HL-60/S4 treated with phorbol 12-myristate 13-acetate at 8.2 ng/mL for 4 days and 3 days (cell line): ENCODE data around the gene CBX8.

Experiments
- in situ Hi-C: fragments of 300-500 bp; cut with MboI; formaldehyde crosslinking; loops from 2 replicates; pipeline ENCODE4 v1.15.0; 2022; ENCODE audit warnings: low sequenced_read_pairs

Gene CBX8

DNA sequence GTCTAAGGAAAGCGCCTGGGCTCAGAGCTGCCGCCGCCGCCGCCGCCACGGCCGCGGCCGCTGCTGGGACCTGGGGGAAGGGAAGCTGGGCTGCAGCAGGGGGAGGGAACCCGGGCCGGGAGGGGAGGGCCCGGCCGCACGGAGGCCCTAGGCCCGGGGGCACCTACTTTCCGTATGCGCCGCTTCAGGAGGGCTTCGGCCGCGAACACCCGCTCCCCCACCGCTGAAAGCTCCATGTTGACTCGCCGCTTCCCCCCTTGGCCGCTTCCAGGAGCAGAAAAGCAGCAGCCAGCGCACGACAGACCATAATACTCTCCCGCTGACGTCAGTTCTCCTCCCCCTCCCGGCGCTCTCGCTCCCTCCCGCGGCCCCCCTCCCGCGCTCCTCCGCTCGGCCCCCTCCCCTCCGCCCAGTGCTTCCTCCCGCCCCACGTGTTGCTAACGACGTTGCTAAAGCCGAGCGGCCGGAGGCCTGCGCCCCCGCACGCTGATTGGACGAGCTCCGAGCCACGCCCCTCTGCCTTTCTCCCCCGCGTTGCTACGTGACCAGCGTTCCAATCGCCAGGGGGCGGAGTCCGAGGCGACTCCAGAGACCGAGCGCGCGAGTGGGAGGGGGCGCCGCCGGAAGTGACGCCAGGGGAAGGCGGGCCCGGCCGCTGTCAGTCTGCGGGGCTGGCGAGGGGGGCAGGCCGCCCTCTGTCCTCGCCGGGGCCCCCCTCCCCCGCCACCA is at the start of gene CBX8:
CBX8 (minus strand) TSS at position 315 of the 729 bp plus-strand sequence; CDS start at position 236, 79 bp downstream.
- in situ Hi-C loops: no loop called here

DNA sequence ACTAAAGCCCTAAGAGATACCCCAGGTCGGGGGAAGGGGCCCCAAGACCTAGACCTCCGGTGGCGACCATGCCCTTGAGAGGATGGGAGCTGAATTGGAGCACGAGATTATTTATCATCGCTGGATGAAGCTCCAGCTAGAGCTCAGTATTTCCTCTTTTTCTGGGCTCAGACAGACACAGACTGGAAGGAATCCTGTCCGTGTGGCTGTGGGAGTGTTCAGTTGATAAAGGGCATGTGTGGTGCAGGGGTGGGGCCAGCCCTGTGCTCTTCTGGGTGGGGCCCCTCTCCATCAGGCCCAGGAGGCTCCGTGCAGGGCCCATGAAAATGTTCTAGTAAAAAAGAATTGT is 48.7 kb upstream of the CBX8 start:
- in situ Hi-C loops: no loop called here

DNA sequence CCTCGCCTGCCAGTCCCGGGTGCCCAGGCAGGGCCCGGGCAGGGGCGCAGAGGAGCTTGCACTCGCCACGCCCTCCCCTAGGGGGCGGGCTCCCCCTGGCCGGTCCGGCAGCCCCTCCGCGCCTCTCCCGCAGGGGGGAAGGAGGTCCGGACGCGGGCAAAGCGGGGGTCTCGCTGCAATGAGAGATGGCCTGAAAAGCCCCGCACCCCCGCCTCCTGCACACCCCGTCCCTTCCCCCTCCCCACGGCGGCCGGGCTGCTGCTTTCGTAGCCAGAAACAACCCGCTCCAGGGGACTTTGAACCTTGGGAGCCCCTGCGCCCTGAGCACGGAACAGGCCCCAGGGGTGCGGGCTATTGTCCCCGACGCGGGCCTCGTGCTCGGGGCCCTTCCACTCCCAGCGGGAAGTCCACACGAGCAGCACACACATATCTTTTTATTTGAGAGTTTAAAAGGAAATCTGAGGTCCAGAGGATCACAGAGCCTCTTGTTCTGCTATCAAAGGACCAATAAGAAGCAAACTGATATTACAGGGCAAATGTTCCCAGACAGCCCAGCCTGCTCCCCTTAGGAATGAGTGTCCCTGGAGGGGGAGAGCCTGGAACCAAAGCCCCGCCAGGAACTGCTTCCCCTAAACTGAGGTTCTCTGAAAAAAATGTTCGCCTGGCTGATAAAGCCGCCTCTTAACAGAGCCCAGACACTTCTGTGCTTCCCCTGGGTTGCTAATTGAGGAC is 48.2 kb upstream of the CBX8 start:
- in situ Hi-C loops: no loop called here

DNA sequence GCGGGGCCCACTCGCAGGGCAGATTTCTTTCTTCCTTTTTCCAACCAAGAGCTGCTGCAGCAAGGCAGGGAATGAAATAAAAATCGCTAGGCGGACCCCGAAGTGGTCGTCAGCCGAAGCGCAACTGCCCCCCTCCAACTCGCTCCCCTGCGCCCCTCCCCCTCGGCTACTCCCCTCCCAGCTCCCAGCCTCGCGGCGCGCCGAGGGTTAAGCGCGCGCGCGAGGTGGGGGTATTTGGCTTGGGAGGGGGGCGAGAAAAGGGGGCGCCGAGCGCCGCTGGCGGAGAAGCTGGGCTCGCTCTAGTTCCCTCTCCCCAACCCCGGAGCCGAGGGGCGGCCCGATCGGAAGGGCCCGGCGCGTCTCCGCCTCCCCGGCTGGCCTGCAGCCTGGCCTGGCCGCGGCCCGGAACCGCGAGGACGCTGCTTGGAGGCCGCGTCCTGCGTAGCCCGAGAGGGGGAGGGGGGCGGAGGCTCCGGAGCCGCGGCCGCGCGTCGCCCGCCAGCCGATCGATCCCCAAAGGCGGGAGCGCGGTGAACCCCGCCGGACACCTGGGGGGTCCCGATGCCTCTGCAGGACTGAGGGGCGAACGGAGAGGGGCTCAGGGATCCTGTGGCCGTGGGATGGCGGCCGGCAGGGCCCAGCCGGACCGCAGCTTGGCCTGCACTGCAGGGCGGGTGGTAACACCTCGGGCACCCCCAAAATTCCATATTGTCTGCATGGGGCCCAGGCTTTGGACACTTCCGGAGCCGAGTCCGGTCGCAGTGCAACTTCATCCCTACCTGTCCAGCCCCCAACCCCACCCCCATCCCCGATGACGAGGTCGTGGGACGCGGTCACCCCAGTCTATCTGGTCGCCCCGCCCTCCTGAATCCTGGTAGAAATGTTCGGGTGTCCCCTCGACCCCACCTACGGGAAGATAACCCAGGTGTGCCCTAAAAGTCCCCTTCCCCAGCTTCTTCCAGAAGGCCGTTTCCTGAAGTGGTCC is 47.2 kb upstream of the CBX8 start:
- in situ Hi-C loops: no loop called here

DNA sequence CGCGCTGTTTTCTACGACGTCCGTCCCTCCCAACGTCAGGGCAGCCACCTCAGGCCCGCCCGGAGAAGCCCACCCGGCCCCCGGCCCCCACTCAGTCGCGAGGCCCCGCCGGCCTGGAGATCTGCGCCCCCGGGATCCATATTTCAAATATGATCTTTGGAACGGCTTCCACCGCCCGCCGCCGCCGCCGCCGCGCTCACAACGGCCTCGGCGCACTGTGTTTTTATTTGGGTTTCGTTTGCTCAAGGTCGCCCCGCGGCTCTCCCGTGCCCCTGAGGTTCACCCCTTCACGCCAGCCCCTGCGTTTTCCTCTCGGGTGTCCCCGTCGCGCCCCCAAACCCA is 46.6 kb upstream of the CBX8 start:
- in situ Hi-C loops: no loop called here

DNA sequence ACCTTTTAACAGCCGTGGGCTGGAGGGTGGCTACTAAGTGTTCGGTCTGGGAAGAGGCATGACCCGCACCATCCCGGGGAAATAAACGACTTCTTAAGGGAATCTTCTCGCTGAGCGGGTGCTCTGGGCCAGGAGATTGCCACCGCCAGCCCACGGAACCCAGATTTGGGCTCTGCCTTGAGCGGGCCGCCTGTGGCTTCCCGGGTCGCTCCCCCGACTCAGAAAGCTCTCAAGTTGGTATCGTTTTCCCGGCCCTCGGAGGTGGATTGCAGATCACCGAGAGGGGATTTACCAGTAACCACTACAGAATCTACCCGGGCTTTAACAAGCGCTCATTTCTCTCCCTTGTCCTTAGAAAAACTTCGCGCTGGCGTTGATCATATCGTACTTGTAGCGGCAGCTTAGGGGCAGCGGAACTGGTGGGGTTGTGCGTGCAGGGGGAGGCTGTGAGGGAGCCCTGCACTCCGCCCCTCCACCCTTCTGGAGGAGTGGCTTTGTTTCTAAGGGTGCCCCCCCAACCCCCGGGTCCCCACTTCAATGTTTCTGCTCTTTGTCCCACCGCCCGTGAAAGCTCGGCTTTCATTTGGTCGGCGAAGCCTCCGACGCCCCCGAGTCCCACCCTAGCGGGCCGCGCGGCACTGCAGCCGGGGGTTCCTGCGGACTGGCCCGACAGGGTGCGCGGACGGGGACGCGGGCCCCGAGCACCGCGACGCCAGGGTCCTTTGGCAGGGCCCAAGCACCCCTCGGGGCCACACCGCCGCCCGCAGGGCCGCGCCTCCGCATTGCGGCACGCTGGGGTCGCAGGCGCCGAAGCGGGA is 46.0 kb upstream of the CBX8 start:
- in situ Hi-C loops: no loop called here

DNA sequence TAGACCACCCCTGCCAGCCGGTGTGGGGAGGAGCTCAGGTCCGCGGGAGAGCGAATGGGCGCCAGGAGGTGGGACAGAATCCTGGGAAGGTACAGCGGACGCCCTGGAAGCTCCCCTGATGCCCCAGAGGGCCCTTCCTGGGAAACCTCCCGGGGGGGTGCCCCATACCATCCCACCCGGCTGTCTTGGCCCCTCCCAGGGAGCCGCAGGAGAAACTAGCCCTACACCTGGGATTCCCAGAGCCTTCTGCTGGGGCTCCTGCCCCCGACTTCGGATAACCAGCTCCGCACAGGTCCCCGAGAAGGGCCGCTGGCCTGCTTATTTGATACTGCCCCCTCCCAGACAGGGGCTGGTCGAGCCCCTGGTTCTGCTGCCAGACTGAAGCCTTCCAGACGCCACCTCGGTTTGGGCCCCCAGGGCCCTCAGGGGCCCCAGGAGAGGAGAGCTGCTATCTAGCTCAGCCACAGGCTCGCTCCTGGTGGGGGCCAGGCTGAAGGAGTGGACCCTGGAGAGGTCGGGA is 45.3 kb upstream of the CBX8 start:
- in situ Hi-C loops: no loop called here

DNA sequence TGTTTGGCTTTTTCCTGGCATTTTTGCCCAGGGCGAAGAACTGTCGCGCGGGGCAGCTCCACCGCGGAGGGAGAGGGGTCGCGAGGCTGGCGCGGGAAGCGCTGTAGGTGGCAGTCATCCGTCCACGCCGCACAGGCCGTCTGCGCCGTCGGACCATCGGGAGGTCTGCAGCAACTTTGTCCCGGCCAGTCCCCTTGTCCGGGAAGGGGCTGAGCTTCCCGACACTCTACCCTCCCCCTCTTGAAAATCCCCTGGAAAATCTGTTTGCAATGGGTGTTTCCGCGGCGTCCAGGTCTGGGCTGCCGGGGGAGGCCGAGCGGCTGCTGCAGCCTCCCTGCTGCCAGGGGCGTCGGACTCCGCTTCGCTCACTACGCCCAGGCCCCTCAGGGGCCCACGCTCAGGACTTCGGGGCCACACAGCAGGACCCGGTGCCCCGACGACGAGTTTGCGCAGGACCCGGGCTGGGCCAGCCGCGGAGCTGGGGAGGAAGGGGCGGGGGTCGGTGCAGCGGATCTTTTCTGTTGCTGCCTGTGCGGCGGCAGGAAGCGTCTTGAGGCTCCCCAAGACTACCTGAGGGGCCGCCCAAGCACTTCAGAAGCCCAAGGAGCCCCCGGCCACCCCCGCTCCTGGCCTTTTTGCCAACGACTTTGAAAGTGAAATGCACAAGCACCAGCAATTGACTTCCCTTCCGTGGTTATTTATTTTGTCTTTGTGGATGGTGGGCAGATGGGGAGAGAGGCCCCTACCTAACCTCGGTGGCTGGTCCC is 44.7 kb upstream of the CBX8 start:
- in situ Hi-C loops: no loop called here

DNA sequence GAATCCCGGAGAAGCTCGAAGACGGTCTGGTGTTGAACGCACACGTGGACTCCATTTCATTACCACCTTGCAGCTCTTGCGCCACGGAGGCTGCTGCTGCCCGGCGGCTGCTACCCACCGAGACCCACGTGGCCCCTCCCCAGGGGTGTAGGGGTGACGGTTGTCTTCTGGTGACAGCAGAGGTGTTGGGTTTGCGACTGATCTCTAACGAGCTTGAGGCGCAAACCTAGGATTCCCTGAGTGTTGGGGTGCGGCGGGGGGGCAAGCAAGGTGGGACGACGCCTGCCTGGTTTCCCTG is 44.1 kb upstream of the CBX8 start:
- in situ Hi-C loops: no loop called here

DNA sequence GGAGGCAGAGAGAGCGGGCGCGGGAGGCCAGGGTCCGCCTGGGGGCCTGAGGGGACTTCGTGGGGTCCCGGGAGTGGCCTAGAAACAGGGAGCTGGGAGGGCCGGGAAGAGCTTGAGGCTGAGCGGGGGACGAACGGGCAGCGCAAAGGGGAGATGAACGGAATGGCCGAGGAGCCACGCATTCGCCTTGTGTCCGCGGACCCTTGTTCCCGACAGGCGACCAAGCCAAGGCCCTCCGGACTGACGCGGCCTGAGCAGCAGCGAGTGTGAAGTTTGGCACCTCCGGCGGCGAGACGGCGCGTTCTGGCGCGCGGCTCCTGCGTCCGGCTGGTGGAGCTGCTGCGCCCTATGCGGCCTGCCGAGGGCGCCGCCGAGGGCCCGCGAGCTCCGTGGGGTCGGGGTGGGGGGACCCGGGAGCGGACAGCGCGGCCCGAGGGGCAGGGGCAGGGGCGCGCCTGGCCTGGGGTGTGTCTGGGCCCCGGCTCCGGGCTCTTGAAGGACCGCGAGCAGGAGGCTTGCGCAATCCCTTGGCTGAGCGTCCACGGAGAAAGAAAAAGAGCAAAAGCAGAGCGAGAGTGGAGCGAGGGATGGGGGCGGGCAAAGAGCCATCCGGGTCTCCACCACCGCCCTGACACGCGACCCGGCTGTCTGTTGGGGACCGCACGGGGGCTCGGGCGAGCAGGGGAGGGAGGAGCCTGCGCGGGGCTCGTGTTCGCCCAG is 43.6 kb upstream of the CBX8 start:
- in situ Hi-C loops: no loop called here

DNA sequence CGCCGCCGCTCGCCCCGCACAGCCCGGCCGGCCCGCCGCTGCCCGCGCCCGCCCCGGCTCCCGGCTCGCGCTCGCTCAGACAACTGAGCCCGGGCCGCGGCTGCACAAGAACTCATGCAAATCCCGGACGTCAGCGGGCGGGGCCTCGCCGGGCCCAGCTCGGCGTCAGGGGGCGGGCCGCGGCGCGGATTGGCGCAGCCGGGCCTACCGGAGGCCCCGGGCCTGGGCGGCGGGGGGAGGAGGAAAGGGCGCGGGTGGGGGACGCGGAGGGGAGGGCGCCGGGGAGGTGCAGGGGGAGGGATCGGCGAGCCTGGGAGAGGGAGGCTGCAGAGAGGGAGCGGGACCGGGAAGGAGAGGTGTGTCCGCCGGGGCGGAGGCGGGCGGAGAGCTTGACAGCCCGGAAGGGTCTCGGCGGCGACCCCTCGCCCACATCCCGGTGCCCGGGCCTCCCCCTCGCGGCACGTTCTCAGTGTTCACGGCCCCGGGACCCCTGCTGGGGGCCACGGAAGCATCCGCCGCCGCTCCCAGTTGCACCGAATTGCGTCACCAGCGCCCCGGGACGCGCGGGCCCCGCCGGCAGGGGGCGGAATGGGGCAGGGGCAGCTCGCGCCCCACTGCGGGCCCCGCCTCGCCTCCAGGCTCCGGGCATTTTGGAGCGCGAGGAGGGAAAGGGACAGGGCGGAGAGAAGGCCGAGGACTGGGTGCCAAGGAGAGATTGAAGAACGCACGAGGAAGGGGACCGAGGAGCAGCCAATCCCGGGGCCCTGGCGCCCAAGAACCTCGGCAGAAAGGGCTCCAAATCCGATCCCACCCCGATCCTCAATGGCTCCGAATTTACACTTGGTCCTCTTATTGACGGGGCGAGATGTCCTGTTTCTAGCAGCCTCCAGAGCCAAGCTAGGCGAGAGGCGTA is 42.7 kb upstream of the CBX8 start, which contains the start of gene CBX4:
CBX4 (minus strand) TSS at position 85 of the 913 bp plus-strand sequence. CDS start 189 bp downstream, outside the sequence.
- in situ Hi-C loops: no loop called here

DNA sequence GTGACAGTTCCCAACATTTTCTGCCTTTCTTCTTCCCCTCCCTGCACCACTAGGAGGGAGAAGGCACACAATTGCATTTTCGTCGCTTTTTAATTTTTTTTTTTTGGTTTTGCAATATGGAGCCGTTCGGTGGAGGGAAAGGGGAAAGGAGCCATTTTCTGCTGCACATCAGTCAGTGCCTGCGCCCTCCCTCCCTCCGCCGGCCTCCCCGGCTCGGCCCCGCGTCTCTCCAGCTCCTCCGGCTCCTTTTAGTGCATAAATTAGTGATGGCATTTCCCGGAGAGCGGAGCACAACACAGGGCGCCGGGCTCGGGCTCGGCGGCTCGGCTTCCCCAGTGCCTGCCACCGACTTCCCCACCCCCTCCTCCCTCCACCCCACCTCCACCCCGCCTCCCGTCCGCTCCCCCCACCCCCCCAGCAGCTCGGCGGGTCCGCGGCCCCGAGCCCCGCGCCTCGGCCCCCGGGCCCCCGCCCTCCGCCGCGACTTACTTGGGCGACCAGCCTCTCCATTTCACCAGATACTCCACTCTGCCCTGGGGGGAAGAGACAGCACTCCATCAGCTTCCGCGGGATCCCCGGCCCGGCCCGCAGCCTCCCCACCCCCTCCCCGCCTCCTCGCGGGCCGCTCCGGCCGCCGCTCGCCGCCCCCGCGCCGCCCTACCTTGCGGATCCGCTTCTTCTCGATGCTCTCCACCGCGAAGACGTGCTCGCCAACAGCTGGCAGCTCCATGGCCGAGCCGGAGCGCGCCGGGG is 41.8 kb upstream of the CBX8 start:
- in situ Hi-C loops: no loop called here

DNA sequence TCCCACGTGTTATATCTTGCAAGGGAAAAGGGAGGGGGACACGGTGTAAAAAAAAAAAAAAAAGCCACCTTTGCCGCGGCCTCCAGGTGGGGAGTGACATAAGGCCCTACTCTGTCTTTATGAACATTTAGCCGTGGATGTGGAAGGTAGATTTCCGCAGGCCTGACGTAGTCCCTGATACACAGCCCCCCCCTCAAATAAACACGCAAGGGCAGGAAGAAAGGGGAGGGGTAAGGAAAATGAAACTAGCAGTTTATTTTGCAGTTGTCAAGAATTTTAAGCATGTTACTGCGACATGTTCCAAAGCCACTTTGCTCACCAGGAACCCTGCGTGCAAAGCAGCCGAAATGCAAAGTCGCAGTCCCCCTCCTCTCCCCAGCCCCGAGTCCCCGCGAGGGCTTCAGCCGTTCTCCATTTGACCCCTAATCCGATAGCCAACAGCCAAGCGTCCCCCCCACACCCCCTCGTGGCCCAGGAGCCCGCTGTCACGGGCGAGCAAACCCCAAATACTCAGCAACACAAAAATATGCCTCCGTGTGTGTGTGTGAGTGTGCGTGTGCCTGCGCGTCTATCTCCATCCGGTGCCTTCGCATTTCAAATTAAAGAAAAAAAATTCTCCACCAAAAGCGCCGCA is 41.1 kb upstream of the CBX8 start:
- in situ Hi-C loops: no loop called here

DNA sequence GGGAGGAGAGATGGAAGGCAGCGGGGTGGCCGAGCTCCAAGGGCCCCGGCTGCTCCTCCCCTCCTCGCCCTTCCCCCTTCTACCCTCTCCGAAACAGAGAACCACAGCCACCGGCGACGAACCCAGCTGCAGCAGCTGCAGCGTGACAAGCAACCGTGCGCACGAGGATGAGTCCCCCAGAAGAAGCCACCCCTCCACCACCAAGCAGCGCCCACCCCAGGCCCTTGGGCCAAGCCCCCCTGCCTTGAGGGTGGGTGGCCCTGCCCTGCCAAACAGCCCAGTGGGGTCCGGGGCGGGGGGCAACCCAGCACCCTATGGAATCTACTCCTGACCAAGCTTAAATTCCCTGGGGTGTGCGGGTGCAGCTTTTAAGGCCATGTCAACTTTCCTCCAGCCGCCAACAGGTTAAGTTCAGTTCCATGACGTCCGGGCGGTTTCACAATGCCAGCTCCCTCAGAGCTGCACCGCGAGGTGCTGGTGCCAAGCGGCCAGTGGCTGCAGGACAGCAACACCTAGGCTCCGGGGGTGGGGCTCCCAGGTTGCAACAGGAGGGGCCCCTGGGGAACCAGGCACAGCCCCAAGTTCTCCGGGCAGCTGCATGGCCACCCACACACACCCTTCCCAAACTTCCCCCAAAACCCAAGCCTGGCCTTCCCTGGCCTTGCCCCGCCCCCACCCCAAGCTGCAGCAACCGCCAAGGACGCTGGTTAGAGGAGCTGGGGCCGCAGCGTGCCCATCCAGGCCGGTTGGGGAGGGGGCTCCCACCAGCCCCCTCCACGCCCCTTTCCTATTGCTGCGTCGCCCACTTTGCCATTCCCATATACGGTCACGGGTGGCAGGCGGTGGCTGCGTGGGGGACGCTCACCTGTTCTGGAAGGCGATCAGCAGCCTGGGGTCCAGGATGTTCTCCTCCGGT is 40.4 kb upstream of the CBX8 start:
- in situ Hi-C loops: no loop called here

DNA sequence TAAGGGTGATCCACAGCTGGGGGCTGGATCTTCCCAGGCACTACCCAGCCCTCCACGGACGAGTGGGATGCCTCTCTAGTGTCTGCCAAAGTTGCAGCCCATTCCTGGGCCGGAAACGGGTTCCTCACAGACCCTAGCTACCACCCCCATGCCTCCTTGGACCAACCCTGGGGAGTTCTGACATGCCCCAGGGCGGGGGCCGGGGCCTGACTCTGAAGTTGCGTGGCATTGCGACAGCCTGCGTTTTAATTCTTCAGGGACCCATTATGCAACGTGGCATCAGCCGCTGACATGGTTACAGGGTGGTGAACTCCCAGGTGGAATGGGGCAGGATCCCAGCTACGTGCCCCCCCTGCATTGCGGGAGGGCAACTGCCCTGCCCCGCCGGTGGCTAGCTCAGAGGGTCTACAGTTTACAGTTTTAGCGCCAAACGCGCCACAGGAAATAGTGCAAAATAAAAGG is 39.7 kb upstream of the CBX8 start:
- in situ Hi-C loops: no loop called here
